GM12878 (cell line): ENCODE measurements around the gene USH1C. TPM values are rescaled to one million over a fixed set of nuclear protein-coding genes. Genes with fewer than 3 reads are reported as not detected.

ENCODE experiments used
- ATAC-seq: fragments of 200-7000 bp; cut with Tn5 transposase; 3 replicates; pipeline ENCODE4 v1.9.1; 2020; ENCODE audit warnings: mild to moderate bottlenecking, moderate library complexity
- BruUV-seq: library from RNA; stranded (reverse); fragments of 400-500 nt; replicated peaks from 2 replicates; lab custom pipeline; 2021; lab: Mats Ljungman, UMichigan
- CTCF ChIA-PET: fragments of 300-600 bp; sonication (Branson Sonifier 250); formaldehyde crosslinking; extraction: SDS; loops from one replicate; lab custom pipeline; 2021; ENCODE audit warnings: inconsistent platforms; lab: Yijun Ruan, JAX
- POLR2A ChIA-PET: fragments of 350-600 bp; formaldehyde crosslinking; extraction: SDS; loops from one replicate; lab custom pipeline; 2021; ENCODE audit warnings: inconsistent platforms; lab: Charles Lee
- RAD21 ChIA-PET: fragments of 300-600 bp; sonication (Branson Sonifier 250); formaldehyde crosslinking; loops from one replicate; lab custom pipeline; 2023; ENCODE audit warnings: antibody characterized with exemption; ENCODE audit not compliant: unreplicated experiment; lab: Charles Lee
- SMC1A ChIA-PET: fragments of 300-600 bp; sonication (Branson Sonifier 250); formaldehyde crosslinking; loops from one replicate; lab custom pipeline; 2023; ENCODE audit not compliant: unreplicated experiment, uncharacterized antibody; lab: Charles Lee
- DNase-seq: peaks from one replicate; pipeline ENCODE4 v3.0.0-alpha.2; 2011; ENCODE audit warnings: low read depth, low spot score
- FAIRE-seq: peaks from 3 replicates; lab custom pipeline; 2011; peaks lifted over from hg19 to GRCh38; lab: Jason Lieb, UNC
- H2AFZ ChIP-seq: 2 replicates; pipeline ENCODE4 v1.6.0; 2011; ENCODE audit warnings: low read depth, low read length, control low read depth; ENCODE audit not compliant: control insufficient read depth
- H3K27ac ChIP-seq: 2 replicates; pipeline ENCODE4 v1.5.1; 2011; ENCODE audit warnings: control low read depth; ENCODE audit not compliant: control insufficient read depth, insufficient read depth
- H3K27me3 ChIP-seq, 2 experiments: replicated peaks in 1 of 2; 2 replicates each; pipeline versions ENCODE4 v1.6.0 to v1.6.1; 2011; ENCODE audit warnings: low read length in 1 of 2; ENCODE audit not compliant: control insufficient read depth in 2 of 2, insufficient read depth in 2 of 2
- H3K36me3 ChIP-seq, 2 experiments: 2 replicates each; pipeline ENCODE4 v1.5.1; 2011; ENCODE audit warnings: low read length in 1 of 2; ENCODE audit not compliant: control insufficient read depth in 2 of 2, insufficient read depth in 2 of 2
- H3K4me1 ChIP-seq: 2 replicates; pipeline ENCODE4 v1.6.1; 2011; ENCODE audit warnings: mild to moderate bottlenecking, low read length, moderate library complexity, mixed read lengths; ENCODE audit not compliant: control insufficient read depth, insufficient read depth
- H3K4me2 ChIP-seq: 2 replicates; pipeline ENCODE4 v1.6.0; 2011; ENCODE audit warnings: control low read depth; ENCODE audit not compliant: control insufficient read depth, insufficient read depth
- H3K4me3 ChIP-seq: fragments of 200-600 bp; sonication (generic); 2 replicates; pipeline ENCODE4 v1.5.1; 2016
- H3K79me2 ChIP-seq: 2 replicates; pipeline ENCODE4 v1.6.0; 2011; ENCODE audit warnings: low read length; ENCODE audit not compliant: control insufficient read depth, insufficient read depth
- H3K9ac ChIP-seq: 2 replicates; pipeline ENCODE4 v1.8.0; 2011; ENCODE audit warnings: low read length, control low read depth, mixed read lengths; ENCODE audit not compliant: control insufficient read depth, insufficient read depth
- H3K9me3 ChIP-seq: replicated peaks from 3 replicates; pipeline ENCODE4 v1.5.1; 2011; ENCODE audit warnings: mild to moderate bottlenecking, low read length; ENCODE audit not compliant: control insufficient read depth, insufficient read depth
- H4K20me1 ChIP-seq: 2 replicates; pipeline ENCODE4 v1.6.0; 2011; ENCODE audit not compliant: control insufficient read depth, insufficient read depth
- BHLHE40 ChIP-seq, 2 experiments: fragments of 450-650 bp in 1 of 2; IDR thresholded peaks; 2 replicates each; pipeline ENCODE4 v1.6.1; 2011 to 2017; ENCODE audit warnings: low read depth in 2 of 2, borderline replicate concordance in 1 of 2, improper control_type of control experiment in 1 of 2, low read length in 1 of 2, mild to moderate bottlenecking in 1 of 2
- HDAC2 ChIP-seq: fragments of 200-600 bp; sonication (generic); IDR thresholded peaks from 2 replicates; pipeline ENCODE4 v1.6.1; 2017
- MLLT1 ChIP-seq: fragments of 450-650 bp; IDR thresholded peaks from 2 replicates; pipeline ENCODE4 v1.6.1; 2016; ENCODE audit warnings: mild to moderate bottlenecking
- MYB ChIP-seq: fragments of 150-350 bp; IDR thresholded peaks from 2 replicates; pipeline ENCODE4 v1.6.1; 2014; ENCODE audit warnings: mild to moderate bottlenecking, low read depth, low read length, borderline replicate concordance
- NFIC ChIP-seq: IDR thresholded peaks from 2 replicates; pipeline ENCODE4 v1.6.1; 2012; ENCODE audit warnings: low read depth, mild to moderate bottlenecking, inconsistent platforms, low read length, moderate library complexity
- RCOR1 ChIP-seq: conservative IDR thresholded peaks from 2 replicates; pipeline ENCODE4 v1.6.1; 2012; ENCODE audit warnings: low read depth, low read length, improper control_type of control experiment
- SKIL ChIP-seq: fragments of 450-650 bp; IDR thresholded peaks from 2 replicates; pipeline ENCODE4 v1.6.1; 2017; ENCODE audit warnings: mild to moderate bottlenecking, low read depth, inconsistent platforms; ENCODE audit not compliant: poor library complexity, severe bottlenecking
- SREBF2 ChIP-seq: IDR thresholded peaks from 2 replicates; pipeline ENCODE4 v1.6.1; 2012; ENCODE audit warnings: mild to moderate bottlenecking, low read length
- SRF ChIP-seq, 2 experiments: IDR thresholded peaks; 2 replicates each; pipeline ENCODE4 v1.6.1; 2011; ENCODE audit warnings: low read depth in 2 of 2, low read length in 2 of 2, mild to moderate bottlenecking in 1 of 2, moderate library complexity in 1 of 2
- TAF1 ChIP-seq: IDR thresholded peaks from 2 replicates; pipeline ENCODE4 v1.6.1; 2011; ENCODE audit warnings: mild to moderate bottlenecking, low read depth, low read length, borderline replicate concordance
- YY1 ChIP-seq: IDR thresholded peaks from 2 replicates; pipeline ENCODE4 v1.6.1; 2011; ENCODE audit warnings: low read depth, mild to moderate bottlenecking, low read length
- WGBS: methylation state at CpG from one replicate; pipeline ENCODE4 v1.1.6; 2016; ENCODE audit warnings: low lambda C conversion rate; ENCODE audit not compliant: insufficient replicate concordance, insufficient coverage; ENCODE audit errors: missing lambda C conversion rate; 5-methylcytosine and 5-hydroxymethylcytosine counted together
- in situ Hi-C: fragments of 300-500 bp; cut with MboI; formaldehyde crosslinking; loops from 9 replicates; pipeline ENCODE4 v1.14.3; 2018; ENCODE audit warnings: mixed read lengths
- intact Hi-C: fragments of 100-400 bp; cut with micrococcal nuclease; formaldehyde crosslinking; loops from one replicate; pipeline ENCODE4 v1.14.2; 2022; ENCODE audit not compliant: unreplicated experiment
- polyA plus RNA-seq, 11 experiments: library from polyadenylated mRNA; depleted of rRNA in 4 of 11; unstranded in 6 of 11; stranded (reverse) in 5 of 11; fragments of >200 nt; fragmentation: Nextera tagmentation in 4 of 11; fragmentation: Illumina TruSeq in 1 of 11; extraction: Ambion mirVana in 4 of 11; extraction: Trizol in 1 of 11; gene quantifications; 1 replicate in 1 of 11; 2 replicates in 10 of 11; pipeline versions ENCODE4 v1.2.1 to v1.2.3, GENCODE V29; 2011 to 2016; ENCODE audit warnings: inconsistent platforms in 2 of 11, missing spikeins in 2 of 11, low read depth in 1 of 11
- total RNA-seq, 4 experiments: library from RNA; depleted of rRNA in 3 of 4; stranded (reverse); fragments of >200 nt in 3 of 4; fragmentation: Illumina TruSeq in 1 of 4; extraction: Trizol in 1 of 4; gene quantifications; 2 replicates each; pipeline versions ENCODE4 v1.2.1 to v1.2.3, GENCODE V29; 2013 to 2021

The USH1C gene
- total and polyA plus RNA-seq, 10 of the 15 experiments (the other 5 are each of a cell fraction or from before 2014, with no cell fraction given) = not detected

- DNase-seq = no peak
- Histone ChIP-seq H3K4me2 (no peak overlapping the region), H3K27ac (no peak overlapping the region), H3K79me2 (no peaks in the 10 kb centered on the region), H3K4me1 (no peaks in the 10 kb centered on the region), H3K36me3 (no peaks in the 10 kb centered on the region), H2AFZ (no peak overlapping the region), H3K4me3 (no peak overlapping the region), H4K20me1 (no peaks in the 10 kb centered on the region), H3K9ac (no peak overlapping the region), H3K9me3 (no peaks in the 10 kb centered on the region), H3K27me3 (peaks cover 2% of the 10 kb centered on the region in 2 experiments; a peak in 1 of 4 replicates)
- in situ Hi-C loops = no loop called here
- ATAC-seq = no peak
- SMC1A ChIA-PET = no interaction called here
- BruUV-seq = no TSS peak
- 18% methylated on average over 8 of the region's 8 CpGs for WGBS
- intact Hi-C loops = no loop called here
- TF ChIP-seq MLLT1 (no peak), MYB (no peak), SREBF2 (no peak), NFIC (no peak), RCOR1 (no peak), SRF (IDR thresholded peaks at IDR 0.05; ENCODE audit: low read depth in 2 of 2, low read length in 2 of 2) (no peak), SKIL (no peak), BHLHE40 (IDR thresholded peaks at IDR 0.05; ENCODE audit: borderline replicate concordance in 1 of 2, low read depth in 2 of 2, low read length in 1 of 2) (no peak), HDAC2 (no peak), YY1 (no peak), TAF1 (no peak)
- no peak for FAIRE-seq
- RAD21 ChIA-PET = no interaction called here
- POLR2A ChIA-PET = no interaction called here
- CTCF ChIA-PET = no interaction called here
Measured at GRCh38 chr11:17457396-17458173, 86.6 kb downstream of the USH1C start.
